GM23248 (cell line): Measurements from ENCODE around the gene FCER2. TPM values are rescaled to one million over a fixed set of nuclear protein-coding genes. Genes with fewer than 3 reads are reported as not detected.

Source experiments
- DNase-seq: peaks from one replicate; pipeline ENCODE4 v3.0.0-alpha.2; 2015
- H2AFZ ChIP-seq: fragments of 200-600 bp; sonication (generic); 2 replicates; pipeline ENCODE4 v1.6.1; 2016; ENCODE audit warnings: antibody characterized with exemption
- H3F3A ChIP-seq: fragments of 200-600 bp; sonication (generic); 2 replicates; pipeline ENCODE4 v1.6.1; 2016; ENCODE audit warnings: mild to moderate bottlenecking, antibody characterized with exemption, mixed run types; ENCODE audit not compliant: insufficient read depth
- H3K27ac ChIP-seq: fragments of 200-600 bp; sonication (generic); 2 replicates; pipeline ENCODE4 v1.5.1; 2016; ENCODE audit warnings: mild to moderate bottlenecking
- H3K27me3 ChIP-seq: fragments of 200-600 bp; sonication (generic); replicated peaks from 2 replicates; pipeline ENCODE4 v1.6.1; 2016; ENCODE audit warnings: mild to moderate bottlenecking; ENCODE audit not compliant: insufficient read depth
- H3K36me3 ChIP-seq: fragments of 200-600 bp; sonication (generic); 2 replicates; pipeline ENCODE4 v1.6.1; 2016; ENCODE audit warnings: low read depth, mild to moderate bottlenecking
- H3K4me1 ChIP-seq: fragments of 200-600 bp; sonication (generic); 2 replicates; pipeline ENCODE4 v1.6.1; 2016; ENCODE audit warnings: mild to moderate bottlenecking; ENCODE audit not compliant: insufficient read depth
- H3K4me2 ChIP-seq: fragments of 200-600 bp; sonication (generic); one replicate; pipeline ENCODE4 v1.6.1; 2016; ENCODE audit warnings: mild to moderate bottlenecking; ENCODE audit not compliant: unreplicated experiment
- H3K4me3 ChIP-seq: fragments of 200-600 bp; sonication (generic); 2 replicates; pipeline ENCODE4 v1.5.1; 2016; ENCODE audit warnings: mild to moderate bottlenecking
- H3K79me2 ChIP-seq: fragments of 200-600 bp; sonication (generic); 2 replicates; pipeline ENCODE4 v1.6.1; 2016; ENCODE audit warnings: mild to moderate bottlenecking; ENCODE audit not compliant: insufficient read depth
- H3K9ac ChIP-seq: fragments of 200-600 bp; sonication (generic); 2 replicates; pipeline ENCODE4 v1.6.1; 2016; ENCODE audit warnings: mild to moderate bottlenecking
- H3K9me2 ChIP-seq: fragments of 200-600 bp; sonication (generic); 2 replicates; pipeline ENCODE4 v1.6.1; 2016; ENCODE audit warnings: mixed run types, mild to moderate bottlenecking, moderate library complexity; ENCODE audit not compliant: insufficient read depth
- H3K9me3 ChIP-seq: fragments of 200-600 bp; sonication (generic); one replicate; pipeline ENCODE4 v1.6.1; 2017; ENCODE audit warnings: low read depth
- H4K20me1 ChIP-seq: fragments of 200-600 bp; sonication (generic); 2 replicates; pipeline ENCODE4 v1.6.0; 2016; ENCODE audit not compliant: insufficient read depth
- EZH2 ChIP-seq: fragments of 200-600 bp; sonication (generic); IDR thresholded peaks from 2 replicates; pipeline ENCODE4 v1.6.1; 2018; ENCODE audit warnings: antibody characterized with exemption, mild to moderate bottlenecking; ENCODE audit not compliant: insufficient read depth, poor library complexity, severe bottlenecking
- EZH2phosphoT487 ChIP-seq: fragments of 200-600 bp; sonication (generic); IDR thresholded peaks from 2 replicates; pipeline ENCODE4 v1.6.1; 2018; ENCODE audit warnings: antibody characterized with exemption, moderate library complexity, mild to moderate bottlenecking, low read depth; ENCODE audit not compliant: insufficient read depth
- WGBS, 2 experiments: methylation state at CpG; one replicate each; pipeline ENCODE4 v1.1.6; 2015 to 2017; ENCODE audit warnings: low lambda C conversion rate in 2 of 2, low coverage in 1 of 2; ENCODE audit errors: missing lambda C conversion rate in 2 of 2; 5-methylcytosine and 5-hydroxymethylcytosine counted together
- in situ Hi-C: fragments of 300-500 bp; cut with MboI; formaldehyde crosslinking; loops from 2 replicates; pipeline ENCODE4 v1.15.0; 2020
- polyA plus RNA-seq: library from polyadenylated mRNA; unstranded; fragments of >200 nt; fragmentation: Nextera tagmentation; extraction: Ambion mirVana; gene quantifications from 2 replicates; pipeline ENCODE4 v1.2.1, GENCODE V29; 2016
- total RNA-seq: library from RNA; depleted of rRNA; stranded (reverse); fragments of >200 nt; shearing (Covaris generic); gene quantifications from 2 replicates; pipeline ENCODE4 v1.2.3, GENCODE V29; 2014

Gene FCER2
- total and polyA plus RNA-seq, 2 experiments from 2014 or later = not detected

DNA sequence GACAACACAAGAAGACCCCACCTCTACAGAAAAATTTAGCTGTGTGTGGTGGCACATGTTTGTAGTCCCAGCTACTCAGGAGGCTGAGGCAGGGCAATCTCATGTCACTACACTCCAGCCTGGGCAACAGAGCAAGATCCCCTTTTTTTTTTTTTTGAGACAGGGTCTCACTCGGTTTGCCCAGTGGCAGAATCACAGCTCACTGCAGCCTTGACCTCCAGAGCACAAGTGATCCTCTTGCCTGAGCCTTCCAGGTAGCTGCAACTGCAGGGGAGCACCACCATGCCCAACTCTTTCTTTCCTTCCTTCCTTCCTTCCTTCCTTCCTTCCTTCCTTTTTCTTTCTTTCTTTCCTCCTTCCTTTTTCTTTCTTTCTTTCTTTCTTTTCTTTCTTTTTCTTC is 34.2 kb upstream of the FCER2 start:
- H3K9me2 ChIP-seq = no peaks in the 10 kb centered on the region
- H3K9ac ChIP-seq = no peak overlapping the region
- no peaks in the 10 kb centered on the region for H3K79me2 ChIP-seq
- 0 to 8% methylated on average over 1 of the region's 1 CpG for WGBS, 2 experiments
- H3K9me3 ChIP-seq = no peaks in the 10 kb centered on the region
- no peaks in the 10 kb centered on the region for H4K20me1 ChIP-seq
- TF ChIP-seq EZH2 (no peak), EZH2phosphoT487 (no peak)
- no peaks in the 10 kb centered on the region for H3K4me1 ChIP-seq
- in situ Hi-C loops = no loop called here
- H3K27me3 ChIP-seq = peaks cover 37% of the 10 kb centered on the region
- H3K4me2 ChIP-seq = no peak overlapping the region
- H2AFZ ChIP-seq = no peak overlapping the region
- H3K27ac ChIP-seq = no peak overlapping the region
- no peaks in the 10 kb centered on the region for H3K36me3 ChIP-seq
- H3F3A ChIP-seq = no peaks in the 10 kb centered on the region
- no peak for DNase-seq
- H3K4me3 ChIP-seq = no peak overlapping the region

DNA sequence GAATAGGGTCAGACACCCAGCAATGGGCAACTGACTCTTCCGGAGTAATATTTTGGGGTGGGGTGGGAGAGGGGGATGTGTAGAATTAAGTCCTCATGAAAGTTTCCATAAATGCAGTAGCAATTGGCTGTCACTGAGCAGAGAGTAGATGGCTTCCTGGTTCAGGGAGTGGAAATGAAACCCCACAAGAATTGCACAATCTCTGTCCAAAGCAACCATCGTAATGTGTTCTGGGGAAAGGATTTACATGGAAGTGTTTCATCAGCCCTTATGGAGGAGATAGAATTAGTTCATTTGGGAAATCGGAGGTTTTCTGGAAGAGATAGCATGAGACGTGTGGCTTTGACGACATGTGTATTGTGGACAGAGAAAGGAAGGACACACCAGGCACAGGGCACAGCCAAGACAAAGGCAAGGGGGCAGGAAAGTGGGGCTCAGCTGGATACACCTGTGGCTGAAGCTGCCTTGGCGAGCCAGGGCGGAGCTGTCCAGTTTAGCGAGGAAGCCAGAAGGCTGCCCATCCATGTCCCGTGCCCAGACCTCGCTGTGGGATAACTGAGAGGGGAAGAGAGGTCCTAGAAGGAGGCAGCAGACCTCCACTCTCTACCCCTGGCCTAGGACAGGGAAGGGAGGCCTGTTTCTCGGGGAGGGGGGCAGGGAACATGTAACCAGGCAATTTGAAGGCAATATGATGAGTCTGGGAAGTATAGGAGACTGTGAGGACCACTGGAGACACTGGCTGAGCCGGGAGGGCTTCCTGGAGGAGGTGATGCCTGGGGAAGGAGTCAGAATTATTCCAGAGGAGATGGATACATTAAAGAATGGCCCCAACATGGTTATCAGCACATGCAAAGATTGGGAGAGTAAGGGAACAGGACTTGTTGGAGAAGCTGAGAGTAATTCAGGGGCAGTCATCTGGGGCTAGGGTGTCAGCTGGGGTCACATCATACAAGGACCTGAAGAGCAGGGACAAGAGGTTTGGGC is 32.6 kb upstream of the FCER2 start:
- no peaks in the 10 kb centered on the region for H3K9me3 ChIP-seq
- TF ChIP-seq EZH2 (no peak), EZH2phosphoT487 (no peak)
- no peaks in the 10 kb centered on the region for H3F3A ChIP-seq
- H3K27me3 ChIP-seq = peaks cover 40% of the 10 kb centered on the region
- H3K27ac ChIP-seq = no peak overlapping the region
- 14 to 17% methylated on average over 12 of the region's 12 CpGs for WGBS, 2 experiments
- in situ Hi-C loops = no loop called here
- H3K9me2 ChIP-seq = no peaks in the 10 kb centered on the region
- DNase-seq = peak; percentile 37
- no peaks in the 10 kb centered on the region for H3K36me3 ChIP-seq
- H2AFZ ChIP-seq = no peak overlapping the region
- no peak overlapping the region for H3K9ac ChIP-seq
- H3K4me3 ChIP-seq = no peak overlapping the region
- no peaks in the 10 kb centered on the region for H3K79me2 ChIP-seq
- H3K4me1 ChIP-seq = no peaks in the 10 kb centered on the region
- H3K4me2 ChIP-seq = no peak overlapping the region
- H4K20me1 ChIP-seq = no peaks in the 10 kb centered on the region

DNA sequence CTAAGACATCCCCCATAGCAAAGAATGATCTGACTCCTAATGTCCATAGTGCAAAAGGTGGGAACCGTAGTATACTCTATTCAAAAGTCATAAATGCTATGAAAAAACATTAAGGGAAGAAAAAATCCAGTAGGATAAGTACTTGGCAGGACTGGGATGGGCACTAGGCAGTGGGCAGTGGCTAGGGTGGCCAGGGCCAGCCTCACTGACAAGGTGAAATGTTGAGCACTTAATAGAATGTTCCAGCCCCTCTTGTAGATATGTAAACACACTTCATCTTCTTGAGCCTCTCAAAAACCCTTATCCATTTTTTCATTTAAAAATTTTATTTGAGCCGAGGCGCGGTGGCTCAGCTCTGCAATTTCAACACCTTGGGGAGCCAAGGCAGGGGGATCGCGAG is 31.4 kb upstream of the FCER2 start:
- no peak for DNase-seq
- Histone ChIP-seq H3F3A (no peaks in the 10 kb centered on the region), H3K4me3 (no peak overlapping the region), H3K9me2 (no peaks in the 10 kb centered on the region), H3K79me2 (no peaks in the 10 kb centered on the region), H4K20me1 (no peaks in the 10 kb centered on the region), H2AFZ (no peak overlapping the region), H3K9ac (no peak overlapping the region), H3K27ac (no peak overlapping the region), H3K27me3 (peaks cover 50% of the 10 kb centered on the region), H3K4me1 (no peaks in the 10 kb centered on the region), H3K36me3 (no peaks in the 10 kb centered on the region), H3K9me3 (no peaks in the 10 kb centered on the region), H3K4me2 (no peak overlapping the region)
- in situ Hi-C loops = no loop called here
- 21 to 29% methylated on average over 6 of the region's 6 CpGs for WGBS, 2 experiments
- TF ChIP-seq EZH2phosphoT487 = no peak
- TF ChIP-seq EZH2 = no peak

DNA sequence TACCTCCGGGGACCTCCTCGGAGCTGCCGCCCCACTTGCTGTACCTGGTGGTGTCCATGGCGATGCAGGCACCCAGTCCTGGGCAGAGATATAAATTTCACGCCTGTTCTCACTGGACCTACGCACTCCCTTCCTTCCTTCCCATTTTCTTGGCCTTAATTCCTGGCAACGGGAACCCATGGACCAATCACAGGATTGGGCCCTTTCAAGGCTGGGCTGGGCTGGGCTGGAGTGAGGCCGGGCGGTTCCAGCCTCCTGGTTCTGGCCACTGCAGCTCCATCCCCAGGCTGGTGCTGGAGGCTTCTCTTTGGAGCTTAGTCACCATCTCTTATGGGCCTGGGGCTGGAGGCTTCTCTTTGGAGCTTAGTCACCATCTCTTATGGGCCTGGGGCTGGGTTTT is 30.1 kb upstream of the FCER2 start, which contains the start of gene CLEC4G:
CLEC4G (minus strand) TSS at position 66 of the 400 bp plus-strand sequence; CDS start at position 58, 8 bp downstream.
- Histone ChIP-seq H3K9me2 (no peaks in the 10 kb centered on the region), H3K27me3 (peaks cover 63% of the 10 kb centered on the region), H3K9ac (no peak within 1 kb of the TSS), H3K4me2 (no peak within 1 kb of the TSS), H3K4me1 (no peaks in the 10 kb centered on the region), H3K36me3 (no peaks in the 10 kb centered on the region), H3K27ac (no peak within 1 kb of the TSS), H3K9me3 (no peaks in the 10 kb centered on the region), H2AFZ (no peak within 1 kb of the TSS), H4K20me1 (no peaks in the 10 kb centered on the region), H3K79me2 (no peaks in the 10 kb centered on the region), H3K4me3 (no peak within 1 kb of the TSS), H3F3A (no peaks in the 10 kb centered on the region)
- in situ Hi-C loops = no loop called here
- 13 to 18% methylated on average over 8 to 9 of the region's 9 CpGs for WGBS, 2 experiments
- no peak for DNase-seq
- TF ChIP-seq EZH2phosphoT487 (no peak), EZH2 (no peak)
